ENCODE results near the gene ZNF277.
"Not testable (repeated sequence)": the region's sequence is repeated elsewhere in the genome, so short reads cannot be mapped to it uniquely, and the experiment has no call there.

ZNF277 gene

GRCh38 chr7:112302566-112302965, 96.1 kb downstream of the ZNF277 start:
- no peaks in the 10 kb centered on the region for H3K36me3 ChIP-seq (ENCODE audit: insufficient read depth, low read length)
- no peaks in the 10 kb centered on the region for H3K27me3 ChIP-seq (ENCODE audit: control insufficient read depth, insufficient read depth, low read length)

GRCh38 chr7:112306903-112307302, 100.4 kb downstream of the ZNF277 start:
- Histone ChIP-seq H3K4me1 (ENCODE audit: control insufficient read depth, insufficient read depth, low read length) (no peaks in the 10 kb centered on the region), H3K36me3 (ENCODE audit: insufficient read depth, low read length) (no peaks in the 10 kb centered on the region), H3K9me3 (replicated peaks; ENCODE audit: low read length) (no peaks in the 10 kb centered on the region), H3K4me3 (ENCODE audit: low read length) (no peak overlapping the region), H3K9ac (ENCODE audit: low read depth, low read length) (no peak overlapping the region), H3K27me3 (ENCODE audit: control insufficient read depth, insufficient read depth, low read length) (no peaks in the 10 kb centered on the region), H3K4me2 (ENCODE audit: low read length) (no peak overlapping the region)

More at GRCh38 chr7:112302566-112302965, 96.1 kb downstream of the ZNF277 start:
- Histone ChIP-seq H3K9me3 (replicated peaks; ENCODE audit: low read length) (no peaks in the 10 kb centered on the region), H3K4me1 (ENCODE audit: control insufficient read depth, insufficient read depth, low read length) (no peaks in the 10 kb centered on the region), H3K4me3 (ENCODE audit: low read length) (no peak overlapping the region), H3K9ac (ENCODE audit: low read depth, low read length) (no peak overlapping the region), H3K4me2 (ENCODE audit: low read length) (no peak overlapping the region)

GRCh38 chr7:112307506-112307905, 101.0 kb downstream of the ZNF277 start:
- Histone ChIP-seq H3K36me3 (ENCODE audit: insufficient read depth, low read length) (no peaks in the 10 kb centered on the region), H3K9me3 (replicated peaks; ENCODE audit: low read length) (no peaks in the 10 kb centered on the region), H3K9ac (ENCODE audit: low read depth, low read length) (no peak overlapping the region)

GRCh38 chr7:112308974-112309373, 102.5 kb downstream of the ZNF277 start:
- no peak overlapping the region for H3K9ac ChIP-seq (ENCODE audit: low read depth, low read length)
- no peaks in the 10 kb centered on the region for H3K4me1 ChIP-seq (ENCODE audit: control insufficient read depth, insufficient read depth, low read length)
- no peak overlapping the region for H3K4me3 ChIP-seq (ENCODE audit: low read length)
- no peaks in the 10 kb centered on the region for H3K9me3 ChIP-seq (replicated peaks; ENCODE audit: low read length)
- no peak overlapping the region for H3K4me2 ChIP-seq (ENCODE audit: low read length)
- no peaks in the 10 kb centered on the region for H3K36me3 ChIP-seq (ENCODE audit: insufficient read depth, low read length)
- H3K27me3 ChIP-seq (ENCODE audit: control insufficient read depth, insufficient read depth, low read length), result no peaks in the 10 kb centered on the region

More at GRCh38 chr7:112307506-112307905, 101.0 kb downstream of the ZNF277 start:
- no peak overlapping the region for H3K4me3 ChIP-seq (ENCODE audit: low read length)
- H3K4me2 ChIP-seq (ENCODE audit: low read length), result no peak overlapping the region
- no peaks in the 10 kb centered on the region for H3K27me3 ChIP-seq (ENCODE audit: control insufficient read depth, insufficient read depth, low read length)
- H3K4me1 ChIP-seq (ENCODE audit: control insufficient read depth, insufficient read depth, low read length), result no peaks in the 10 kb centered on the region

GRCh38 chr7:112316803-112317202, 110.3 kb downstream of the ZNF277 start:
- not testable (repeated sequence) for H3K27me3 ChIP-seq (ENCODE audit: control insufficient read depth, insufficient read depth, low read length); H3K36me3 ChIP-seq (ENCODE audit: insufficient read depth, low read length); H3K9ac ChIP-seq (ENCODE audit: low read depth, low read length); H3K9me3 ChIP-seq (replicated peaks; ENCODE audit: low read length); H3K4me2 ChIP-seq (ENCODE audit: low read length); H3K4me3 ChIP-seq (ENCODE audit: low read length); H3K4me1 ChIP-seq (ENCODE audit: control insufficient read depth, insufficient read depth, low read length)

GRCh38 chr7:112322070-112322469, 115.6 kb downstream of the ZNF277 start:
- Histone ChIP-seq H3K4me2 (ENCODE audit: low read length) (no peak overlapping the region), H3K4me1 (ENCODE audit: control insufficient read depth, insufficient read depth, low read length) (no peaks in the 10 kb centered on the region), H3K36me3 (ENCODE audit: insufficient read depth, low read length) (peaks cover 7% of the 10 kb centered on the region), H3K9ac (ENCODE audit: low read depth, low read length) (no peak overlapping the region), H3K9me3 (replicated peaks; ENCODE audit: low read length) (no peaks in the 10 kb centered on the region), H3K27me3 (ENCODE audit: control insufficient read depth, insufficient read depth, low read length) (no peaks in the 10 kb centered on the region), H3K4me3 (ENCODE audit: low read length) (no peak overlapping the region)

- Histone ChIP-seq H3K4me2 (ENCODE audit: low read length) (no peak overlapping the region), H3K9me3 (replicated peaks; ENCODE audit: low read length) (no peaks in the 10 kb centered on the region), H3K36me3 (ENCODE audit: insufficient read depth, low read length) (no peaks in the 10 kb centered on the region), H3K27me3 (ENCODE audit: control insufficient read depth, insufficient read depth, low read length) (no peaks in the 10 kb centered on the region), H3K4me1 (ENCODE audit: control insufficient read depth, insufficient read depth, low read length) (no peaks in the 10 kb centered on the region), H3K4me3 (ENCODE audit: low read length) (no peak overlapping the region), H3K9ac (ENCODE audit: low read depth, low read length) (no peak overlapping the region)
Observed at GRCh38 chr7:112327566-112327965, 121.1 kb downstream of the ZNF277 start.

- Histone ChIP-seq H3K27me3 (ENCODE audit: control insufficient read depth, insufficient read depth, low read length) (no peaks in the 10 kb centered on the region), H3K4me2 (ENCODE audit: low read length) (no peak overlapping the region), H3K4me1 (ENCODE audit: control insufficient read depth, insufficient read depth, low read length) (no peaks in the 10 kb centered on the region), H3K36me3 (ENCODE audit: insufficient read depth, low read length) (no peaks in the 10 kb centered on the region), H3K9ac (ENCODE audit: low read depth, low read length) (no peak overlapping the region), H3K4me3 (ENCODE audit: low read length) (no peak overlapping the region), H3K9me3 (replicated peaks; ENCODE audit: low read length) (no peaks in the 10 kb centered on the region)
Observed at GRCh38 chr7:112331492-112331891, 125.0 kb downstream of the ZNF277 start.

- no peaks in the 10 kb centered on the region for H3K9me3 ChIP-seq (replicated peaks; ENCODE audit: low read length)
- H3K4me1 ChIP-seq (ENCODE audit: control insufficient read depth, insufficient read depth, low read length), result no peaks in the 10 kb centered on the region
- H3K4me3 ChIP-seq (ENCODE audit: low read length), result no peak overlapping the region
- H3K36me3 ChIP-seq (ENCODE audit: insufficient read depth, low read length), result peaks cover 3% of the 10 kb centered on the region
- H3K4me2 ChIP-seq (ENCODE audit: low read length), result no peak overlapping the region
- H3K9ac ChIP-seq (ENCODE audit: low read depth, low read length), result no peak overlapping the region
- H3K27me3 ChIP-seq (ENCODE audit: control insufficient read depth, insufficient read depth, low read length), result no peaks in the 10 kb centered on the region
Observed at GRCh38 chr7:112334366-112334765, 127.9 kb downstream of the ZNF277 start.

- H3K27me3 ChIP-seq (ENCODE audit: control insufficient read depth, insufficient read depth, low read length), result no peaks in the 10 kb centered on the region
- peaks cover 3% of the 10 kb centered on the region for H3K36me3 ChIP-seq (ENCODE audit: insufficient read depth, low read length)
Observed at GRCh38 chr7:112336261-112336660, 129.8 kb downstream of the ZNF277 start.

GRCh38 chr7:112336936-112337576, 130.6 kb downstream of the ZNF277 start:
- H3K27me3 ChIP-seq (ENCODE audit: control insufficient read depth, insufficient read depth, low read length), result no peaks in the 10 kb centered on the region
- H3K9ac ChIP-seq (ENCODE audit: low read depth, low read length), result no peak overlapping the region
- H3K36me3 ChIP-seq (ENCODE audit: insufficient read depth, low read length), result peaks cover 3% of the 10 kb centered on the region
- no peaks in the 10 kb centered on the region for H3K9me3 ChIP-seq (replicated peaks; ENCODE audit: low read length)
- no peaks in the 10 kb centered on the region for H3K4me1 ChIP-seq (ENCODE audit: control insufficient read depth, insufficient read depth, low read length)
- H3K4me2 ChIP-seq (ENCODE audit: low read length), result no peak overlapping the region
- H3K4me3 ChIP-seq (ENCODE audit: low read length), result no peak overlapping the region

More at GRCh38 chr7:112336261-112336660, 129.8 kb downstream of the ZNF277 start:
- H3K4me1 ChIP-seq (ENCODE audit: control insufficient read depth, insufficient read depth, low read length), result no peaks in the 10 kb centered on the region
- H3K9me3 ChIP-seq (replicated peaks; ENCODE audit: low read length), result no peaks in the 10 kb centered on the region
- no peak overlapping the region for H3K4me2 ChIP-seq (ENCODE audit: low read length)
- H3K4me3 ChIP-seq (ENCODE audit: low read length), result no peak overlapping the region
- no peak overlapping the region for H3K9ac ChIP-seq (ENCODE audit: low read depth, low read length)

GRCh38 chr7:112337892-112338291, 131.4 kb downstream of the ZNF277 start:
- Histone ChIP-seq H3K4me3 (ENCODE audit: low read length) (no peak overlapping the region), H3K4me2 (ENCODE audit: low read length) (no peak overlapping the region), H3K9me3 (replicated peaks; ENCODE audit: low read length) (no peaks in the 10 kb centered on the region), H3K9ac (ENCODE audit: low read depth, low read length) (no peak overlapping the region), H3K27me3 (ENCODE audit: control insufficient read depth, insufficient read depth, low read length) (no peaks in the 10 kb centered on the region), H3K36me3 (ENCODE audit: insufficient read depth, low read length) (peaks cover 6% of the 10 kb centered on the region), H3K4me1 (ENCODE audit: control insufficient read depth, insufficient read depth, low read length) (no peaks in the 10 kb centered on the region)
